Neural progenitor cell (in vitro differentiated cells): Measurements from ENCODE around the gene SFMBT2. TPM values are rescaled to one million over a fixed set of nuclear protein-coding genes. Genes with fewer than 3 reads are reported as not detected.

Experiments used
- DNase-seq: peaks from one replicate; pipeline ENCODE4 v3.0.0-alpha.2; 2016; ENCODE audit warnings: low spot score
- H2AFZ ChIP-seq: fragments of 200-600 bp; sonication (generic); replicated peaks from 2 replicates; pipeline ENCODE4 v1.6.1; 2016; ENCODE audit warnings: antibody characterized with exemption
- H3F3A ChIP-seq: fragments of 200-600 bp; sonication (generic); 2 replicates; pipeline ENCODE4 v1.6.1; 2016; ENCODE audit warnings: antibody characterized with exemption, low read depth
- H3K27ac ChIP-seq: fragments of 200-600 bp; sonication (generic); 2 replicates; pipeline ENCODE4 v1.5.1; 2016; ENCODE audit warnings: mild to moderate bottlenecking
- H3K27me3 ChIP-seq: fragments of 200-600 bp; sonication (generic); 2 replicates; pipeline ENCODE4 v1.6.1; 2016; ENCODE audit warnings: mild to moderate bottlenecking, moderate library complexity
- H3K36me3 ChIP-seq: fragments of 200-600 bp; sonication (generic); 2 replicates; pipeline ENCODE4 v1.5.1; 2016
- H3K4me1 ChIP-seq: fragments of 200-600 bp; sonication (generic); 2 replicates; pipeline ENCODE4 v1.6.1; 2016; ENCODE audit warnings: mixed run types
- H3K4me2 ChIP-seq: fragments of 200-600 bp; sonication (generic); 2 replicates; pipeline ENCODE4 v1.6.1; 2016
- H3K4me3 ChIP-seq: fragments of 200-600 bp; sonication (generic); 2 replicates; pipeline ENCODE4 v1.5.1; 2016
- H3K79me2 ChIP-seq: fragments of 200-600 bp; sonication (generic); 2 replicates; pipeline ENCODE4 v1.6.1; 2016; ENCODE audit warnings: low read depth
- H3K9ac ChIP-seq: fragments of 200-600 bp; sonication (generic); 2 replicates; pipeline ENCODE4 v1.6.1; 2016
- H3K9me3 ChIP-seq: fragments of 200-600 bp; sonication (generic); 2 replicates; pipeline ENCODE4 v1.5.1; 2016; ENCODE audit warnings: low read depth
- H4K20me1 ChIP-seq: fragments of 200-600 bp; sonication (generic); 2 replicates; pipeline ENCODE4 v1.6.1; 2016; ENCODE audit warnings: low read depth
- H3K27ac Mint-ChIP-seq: 3 replicates; pipeline ENCODE4 v1.8.0; 2021; ENCODE audit warnings: mixed read lengths
- H3K27me3 Mint-ChIP-seq: 2 replicates; pipeline ENCODE4 v1.8.0; 2022; ENCODE audit warnings: low read depth, mild to moderate bottlenecking, inconsistent platforms, moderate library complexity, mixed read lengths; ENCODE audit not compliant: insufficient read depth
- H3K36me3 Mint-ChIP-seq: 3 replicates; pipeline ENCODE4 v1.8.0; 2021; ENCODE audit warnings: mixed read lengths
- H3K4me1 Mint-ChIP-seq: 3 replicates; pipeline ENCODE4 v1.8.0; 2021; ENCODE audit warnings: mixed read lengths
- H3K4me3 Mint-ChIP-seq: 3 replicates; pipeline ENCODE4 v1.8.0; 2021; ENCODE audit warnings: mild to moderate bottlenecking, moderate library complexity, mixed read lengths
- H3K9me3 Mint-ChIP-seq: 3 replicates; pipeline ENCODE4 v1.8.0; 2020; ENCODE audit warnings: mixed read lengths
- EZH2 ChIP-seq: fragments of 200-600 bp; sonication (generic); IDR thresholded peaks from 2 replicates; pipeline ENCODE4 v1.6.1; 2017; ENCODE audit warnings: antibody characterized with exemption, mild to moderate bottlenecking, moderate library complexity
- EZH2phosphoT487 ChIP-seq: fragments of 200-600 bp; sonication (generic); IDR thresholded peaks from 2 replicates; pipeline ENCODE4 v1.6.1; 2017; ENCODE audit warnings: antibody characterized with exemption
- total RNA-seq: library from RNA; depleted of rRNA; stranded (reverse); fragments of >200 nt; gene quantifications from 2 replicates; pipeline ENCODE4 v1.2.3, GENCODE V29; 2015; ENCODE audit warnings: low replicate concordance
- TF ChIP-seq, protein P1 (sequence below): fragments of 200-600 bp; sonication (generic); IDR thresholded peaks from 2 replicates; pipeline ENCODE4 v1.5.1; 2017; ENCODE audit warnings: antibody characterized with exemption, mild to moderate bottlenecking

SFMBT2 gene
- total RNA-seq, 1 donor from 2014 or later = 1.8 TPM

DNA sequence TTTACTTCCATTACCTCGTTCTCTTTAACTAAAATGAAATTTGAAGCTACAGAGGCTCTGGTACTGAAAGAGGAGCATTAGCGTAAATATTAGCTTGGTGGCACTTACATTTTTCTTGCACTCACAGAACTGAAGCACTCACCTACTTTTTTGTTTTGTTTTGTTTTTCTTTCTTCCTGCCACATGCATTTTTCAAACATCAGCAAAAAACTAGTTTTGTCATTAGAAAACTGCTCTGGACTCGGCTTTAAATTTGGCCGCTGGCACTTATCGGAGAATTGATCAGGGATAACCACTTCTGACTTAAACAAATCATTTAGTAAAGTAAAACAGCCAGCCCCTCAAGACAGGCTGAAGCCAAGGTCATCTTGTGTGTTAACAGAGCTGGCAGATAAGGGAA, 216.3 kb downstream of the SFMBT2 start:
- Mint-ChIP-seq H3K4me3 (no peak overlapping the region), H3K36me3 (peaks cover 28% of the 10 kb centered on the region), H3K4me1 (peaks cover 2% of the 10 kb centered on the region), H3K9me3 (peaks cover 3% of the 10 kb centered on the region), H3K27ac (no peak overlapping the region), H3K27me3 (peaks cover 3% of the 10 kb centered on the region)
- H2AFZ ChIP-seq = no peak overlapping the region
- no peaks in the 10 kb centered on the region for H3K9me3 ChIP-seq
- H3K4me3 ChIP-seq = no peak overlapping the region
- no peaks in the 10 kb centered on the region for H3K79me2 ChIP-seq
- H4K20me1 ChIP-seq = no peaks in the 10 kb centered on the region
- H3F3A ChIP-seq = no peaks in the 10 kb centered on the region
- H3K4me2 ChIP-seq = no peak overlapping the region
- TF ChIP-seq EZH2 (no peak), EZH2phosphoT487 (no peak)
- TF ChIP-seq, protein P1, sequence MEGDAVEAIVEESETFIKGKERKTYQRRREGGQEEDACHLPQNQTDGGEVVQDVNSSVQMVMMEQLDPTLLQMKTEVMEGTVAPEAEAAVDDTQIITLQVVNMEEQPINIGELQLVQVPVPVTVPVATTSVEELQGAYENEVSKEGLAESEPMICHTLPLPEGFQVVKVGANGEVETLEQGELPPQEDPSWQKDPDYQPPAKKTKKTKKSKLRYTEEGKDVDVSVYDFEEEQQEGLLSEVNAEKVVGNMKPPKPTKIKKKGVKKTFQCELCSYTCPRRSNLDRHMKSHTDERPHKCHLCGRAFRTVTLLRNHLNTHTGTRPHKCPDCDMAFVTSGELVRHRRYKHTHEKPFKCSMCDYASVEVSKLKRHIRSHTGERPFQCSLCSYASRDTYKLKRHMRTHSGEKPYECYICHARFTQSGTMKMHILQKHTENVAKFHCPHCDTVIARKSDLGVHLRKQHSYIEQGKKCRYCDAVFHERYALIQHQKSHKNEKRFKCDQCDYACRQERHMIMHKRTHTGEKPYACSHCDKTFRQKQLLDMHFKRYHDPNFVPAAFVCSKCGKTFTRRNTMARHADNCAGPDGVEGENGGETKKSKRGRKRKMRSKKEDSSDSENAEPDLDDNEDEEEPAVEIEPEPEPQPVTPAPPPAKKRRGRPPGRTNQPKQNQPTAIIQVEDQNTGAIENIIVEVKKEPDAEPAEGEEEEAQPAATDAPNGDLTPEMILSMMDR = no peak
- no peak overlapping the region for H3K9ac ChIP-seq
- no peaks in the 10 kb centered on the region for H3K4me1 ChIP-seq
- H3K36me3 ChIP-seq = no peaks in the 10 kb centered on the region
- no peaks in the 10 kb centered on the region for H3K27me3 ChIP-seq
- DNase-seq = no peak
- H3K27ac ChIP-seq = no peak overlapping the region

- H3K4me1 Mint-ChIP-seq = peaks cover 2% of the 10 kb centered on the region
- H3K4me3 Mint-ChIP-seq = no peak overlapping the region
- Histone ChIP-seq H3K9ac (no peak overlapping the region), H3K4me2 (no peak overlapping the region), H3K27me3 (no peaks in the 10 kb centered on the region), H3K4me3 (no peak overlapping the region), H4K20me1 (no peaks in the 10 kb centered on the region), H3F3A (no peaks in the 10 kb centered on the region), H3K4me1 (no peaks in the 10 kb centered on the region), H3K36me3 (no peaks in the 10 kb centered on the region), H3K27ac (no peak overlapping the region), H3K79me2 (no peaks in the 10 kb centered on the region), H2AFZ (no peak overlapping the region), H3K9me3 (no peaks in the 10 kb centered on the region)
- H3K27ac Mint-ChIP-seq = no peak overlapping the region
- H3K9me3 Mint-ChIP-seq = peaks cover 3% of the 10 kb centered on the region
- no peak for DNase-seq
- H3K27me3 Mint-ChIP-seq = peaks cover 3% of the 10 kb centered on the region
- H3K36me3 Mint-ChIP-seq = peaks cover 28% of the 10 kb centered on the region
- TF ChIP-seq EZH2phosphoT487 (no peak), EZH2 (no peak)
- TF ChIP-seq, protein P1 = no peak
These were observed 217.5 kb downstream of the SFMBT2 start for GRCh38 chr10:7193369-7193768.

DNA sequence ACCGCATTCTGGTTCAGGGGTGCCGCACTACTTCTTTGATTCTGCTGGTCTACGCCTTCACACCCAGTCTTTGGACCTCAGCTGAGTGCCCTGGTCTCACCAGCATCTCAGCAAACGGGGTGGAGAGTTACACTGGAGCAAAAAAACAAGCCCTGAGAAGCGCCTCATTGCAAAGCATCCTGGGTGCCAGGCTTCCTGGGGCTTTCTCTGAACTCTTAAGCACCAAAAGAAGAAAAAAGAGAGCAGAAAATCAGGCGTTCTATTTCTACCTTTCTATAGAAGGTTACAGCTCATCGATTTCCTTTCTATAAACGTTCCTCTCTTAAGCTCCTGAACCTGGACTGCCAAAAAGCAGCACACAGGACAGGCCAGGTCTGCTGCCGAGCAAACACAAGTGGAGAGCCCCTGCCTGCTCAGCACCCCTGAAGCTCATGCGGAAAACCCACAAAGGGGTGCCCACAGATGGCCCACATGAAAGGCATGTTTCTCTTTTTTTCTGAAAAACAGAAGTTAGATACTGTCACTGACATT, 217.9 kb downstream of the SFMBT2 start:
- no peak for DNase-seq
- H3F3A ChIP-seq = no peaks in the 10 kb centered on the region
- no peaks in the 10 kb centered on the region for H3K27me3 ChIP-seq
- no peaks in the 10 kb centered on the region for H3K4me1 ChIP-seq
- peaks cover 3% of the 10 kb centered on the region for H3K27me3 Mint-ChIP-seq
- H3K27ac Mint-ChIP-seq = no peak overlapping the region
- H3K36me3 Mint-ChIP-seq = peaks cover 28% of the 10 kb centered on the region
- TF ChIP-seq EZH2phosphoT487 = no peak
- TF ChIP-seq, protein P1 = no peak
- no peak for TF ChIP-seq EZH2
- no peaks in the 10 kb centered on the region for H3K36me3 ChIP-seq
- no peak overlapping the region for H3K27ac ChIP-seq
- H3K9ac ChIP-seq = no peak overlapping the region
- H3K4me1 Mint-ChIP-seq = peaks cover 2% of the 10 kb centered on the region
- H4K20me1 ChIP-seq = no peaks in the 10 kb centered on the region
- H3K9me3 ChIP-seq = no peaks in the 10 kb centered on the region
- no peak overlapping the region for H3K4me3 ChIP-seq
- no peaks in the 10 kb centered on the region for H3K79me2 ChIP-seq
- peaks cover 3% of the 10 kb centered on the region for H3K9me3 Mint-ChIP-seq
- no peak overlapping the region for H3K4me2 ChIP-seq
- H3K4me3 Mint-ChIP-seq = no peak overlapping the region
- H2AFZ ChIP-seq = no peak overlapping the region
